PFSK-1 (cell line): ENCODE data around the gene TP63.

Experiments
- POLR2AphosphoS5 ChIP-seq: IDR thresholded peaks from 2 replicates; pipeline ENCODE4 v1.6.1; 2012; ENCODE audit warnings: low read depth, mild to moderate bottlenecking, control low read depth, low read length, moderate library complexity
- SIN3A ChIP-seq: IDR thresholded peaks from 2 replicates; pipeline ENCODE4 v1.6.1; 2012; ENCODE audit warnings: mild to moderate bottlenecking, low read length, moderate library complexity, borderline replicate concordance; ENCODE audit not compliant: insufficient read depth
- TAF1 ChIP-seq: IDR thresholded peaks from 2 replicates; pipeline ENCODE4 v1.6.1; 2012; ENCODE audit warnings: low read length, control low read depth, borderline replicate concordance; ENCODE audit not compliant: insufficient read depth

DNA sequence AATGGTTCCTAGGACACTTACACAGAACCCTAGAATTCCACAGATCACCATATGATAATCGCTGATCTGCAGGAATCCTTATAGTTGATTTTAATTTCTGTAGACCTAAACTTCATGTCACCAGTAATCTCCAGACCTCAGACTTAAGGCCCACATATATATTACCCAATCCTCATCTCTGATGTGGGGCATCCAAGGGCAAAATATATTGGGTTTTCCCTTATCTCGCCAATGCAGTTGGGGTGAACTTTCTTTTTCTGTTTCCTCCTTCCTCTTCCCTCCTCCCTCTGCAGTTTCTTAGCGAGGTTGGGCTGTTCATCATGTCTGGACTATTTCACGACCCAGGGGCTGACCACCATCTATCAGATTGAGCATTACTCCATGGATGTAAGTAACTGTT is 259.3 kb downstream of the TP63 start:
- TF ChIP-seq TAF1 (no peak), POLR2AphosphoS5 (no peak), SIN3A (no peak)
